ENCODE results near the gene MTX1.
A peak's percentile ranks its signal among the peaks of the same experiment; 100 is the strongest.
"Not testable (repeated sequence)": the region's sequence is repeated elsewhere in the genome, so short reads cannot be mapped to it uniquely, and the experiment has no call there.

The MTX1 gene

GRCh38 chr1:155189926-155190325 is 18.6 kb upstream of the MTX1 start:
- not testable (repeated sequence) for FAIRE-seq

- FAIRE-seq: no peak
These were observed 16.6 kb upstream of the MTX1 start for GRCh38 chr1:155191904-155192303.

GRCh38 chr1:155192346-155193274 is 15.9 kb upstream of the MTX1 start:
- no peak for FAIRE-seq

DNA sequence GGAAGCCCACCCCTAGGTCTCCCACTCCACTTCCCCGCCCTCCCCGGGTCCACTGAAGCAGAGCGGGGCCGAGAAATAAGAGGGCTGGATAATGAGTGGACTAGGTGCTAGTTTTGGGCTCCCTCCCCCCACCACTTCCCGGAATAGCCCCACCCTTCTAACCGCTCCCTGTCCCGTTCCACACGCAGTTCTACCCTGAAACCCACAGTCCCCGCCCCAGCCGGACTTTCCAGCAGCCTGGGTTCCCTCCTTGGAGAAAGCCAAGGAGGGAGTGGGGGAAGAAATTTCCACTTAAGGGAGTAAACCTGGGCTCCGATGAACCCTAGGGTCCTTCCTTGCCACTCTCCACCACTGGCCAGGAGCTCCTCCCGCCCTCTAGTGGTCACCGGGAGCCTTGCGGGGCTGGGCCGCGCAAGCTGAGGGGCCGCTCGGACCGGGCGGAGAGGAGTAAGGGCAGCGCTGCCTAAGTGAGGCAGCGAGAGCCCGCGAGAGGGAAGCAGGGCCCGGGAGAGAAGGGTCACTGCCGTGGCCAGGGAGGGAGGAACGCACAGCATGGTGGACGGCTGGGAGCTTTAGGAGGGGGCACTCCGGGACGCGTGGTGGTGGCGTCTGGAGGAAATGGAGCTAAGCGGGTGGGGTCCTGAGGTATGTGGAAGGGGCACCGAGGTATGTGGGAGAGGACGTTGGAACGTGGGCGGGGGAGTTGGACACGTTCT is 15.1 kb upstream of the MTX1 start:
- FAIRE-seq: peak; percentile 9

GRCh38 chr1:155193991-155194240 is 14.6 kb upstream of the MTX1 start:
- FAIRE-seq: not testable (repeated sequence)

- FAIRE-seq: no peak
These were observed 13.0 kb upstream of the MTX1 start for GRCh38 chr1:155195201-155196102.

- FAIRE-seq: no peak
These were observed 12.2 kb upstream of the MTX1 start for GRCh38 chr1:155196103-155196892.

GRCh38 chr1:155196893-155197638 is 11.4 kb upstream of the MTX1 start:
- no peak for FAIRE-seq

DNA sequence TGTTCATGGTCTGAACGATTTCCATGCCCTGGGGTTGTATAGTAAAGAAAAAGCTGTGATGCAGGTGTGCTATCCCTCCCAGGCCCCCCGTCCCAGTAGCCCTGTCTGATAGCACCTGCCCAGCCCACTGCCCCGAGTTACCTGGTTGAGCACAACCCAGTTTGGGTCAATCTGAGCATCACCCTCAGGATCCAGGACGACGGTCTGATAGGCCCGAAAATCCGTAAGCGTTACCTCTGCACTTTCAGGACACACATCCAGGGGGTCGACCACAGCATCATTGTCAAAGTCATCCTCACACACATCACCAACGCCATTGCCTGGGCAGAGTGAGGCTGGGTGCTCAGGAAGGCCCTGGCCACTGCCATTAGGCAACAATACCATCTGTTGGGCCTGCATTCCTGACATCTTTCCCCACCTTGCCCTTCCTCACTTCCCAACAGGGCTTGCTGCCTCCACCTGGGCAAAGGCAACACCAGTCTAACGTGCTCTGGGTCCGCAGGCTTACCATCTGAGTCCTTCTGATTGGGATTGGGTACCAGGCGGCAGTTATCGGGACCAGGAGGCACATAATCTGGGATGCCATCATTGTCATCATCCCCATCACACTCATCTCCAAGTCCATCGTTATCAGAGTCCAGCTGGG is 10.5 kb upstream of the MTX1 start:
- no peak for FAIRE-seq

DNA sequence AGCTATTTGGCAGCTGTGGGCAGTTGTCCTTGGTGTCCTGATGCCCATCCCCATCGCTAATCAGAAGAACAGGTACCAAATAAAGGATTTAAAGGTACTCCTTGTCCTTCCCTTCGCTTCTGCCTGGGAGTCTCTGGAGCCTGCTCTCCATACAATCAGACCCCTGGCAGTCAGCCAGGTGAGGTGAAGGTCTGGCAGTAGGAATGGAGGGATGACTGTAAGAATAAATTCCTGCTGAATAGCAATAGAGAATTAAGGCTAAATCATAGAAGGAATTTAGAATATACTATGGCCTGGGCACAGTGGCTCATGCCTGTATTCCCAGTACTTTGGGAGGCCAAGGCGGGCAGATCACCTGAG is 10.0 kb upstream of the MTX1 start:
- FAIRE-seq: no peak

DNA sequence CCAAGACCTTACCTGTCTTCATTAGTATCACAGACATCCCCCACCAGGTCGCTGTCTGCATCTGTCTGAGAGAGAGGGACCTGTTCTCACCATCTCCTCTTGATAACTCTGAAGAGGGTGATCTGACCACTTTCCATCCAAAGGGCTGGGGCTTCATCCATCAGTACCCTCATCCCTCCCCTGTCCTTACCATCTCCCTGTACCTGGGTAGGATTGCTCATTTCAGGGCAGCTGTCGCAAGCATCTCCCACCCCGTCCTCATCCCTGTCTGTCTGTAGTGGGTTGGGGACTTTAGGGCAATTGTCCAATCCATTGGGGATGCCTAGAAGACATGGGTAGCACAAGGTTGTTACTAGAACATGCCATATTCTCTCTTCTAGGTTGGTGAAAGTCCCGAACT is 8.7 kb upstream of the MTX1 start:
- FAIRE-seq: no peak

- no peak for FAIRE-seq
These were observed 7.6 kb upstream of the MTX1 start for GRCh38 chr1:155200920-155201319.

DNA sequence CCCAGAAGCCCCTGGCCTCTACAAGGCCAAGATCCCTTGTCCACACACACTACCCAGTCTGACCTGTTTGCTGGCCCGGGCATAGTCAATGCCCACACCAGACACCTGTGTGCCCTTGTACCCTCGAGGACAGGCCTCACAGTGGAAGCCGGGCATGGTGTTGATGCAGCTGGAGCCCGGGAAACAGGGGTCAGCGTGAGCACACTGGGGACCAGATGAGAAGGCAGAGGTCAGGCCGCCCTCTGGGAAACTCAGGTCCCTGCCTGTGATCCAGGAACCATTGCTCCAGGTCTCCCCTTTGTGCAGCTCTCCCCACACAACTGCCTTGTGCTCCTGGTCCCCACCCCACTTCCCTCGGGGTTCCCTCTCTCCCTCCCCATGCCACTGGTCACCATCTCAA is 6.3 kb upstream of the MTX1 start:
- no peak for FAIRE-seq

DNA sequence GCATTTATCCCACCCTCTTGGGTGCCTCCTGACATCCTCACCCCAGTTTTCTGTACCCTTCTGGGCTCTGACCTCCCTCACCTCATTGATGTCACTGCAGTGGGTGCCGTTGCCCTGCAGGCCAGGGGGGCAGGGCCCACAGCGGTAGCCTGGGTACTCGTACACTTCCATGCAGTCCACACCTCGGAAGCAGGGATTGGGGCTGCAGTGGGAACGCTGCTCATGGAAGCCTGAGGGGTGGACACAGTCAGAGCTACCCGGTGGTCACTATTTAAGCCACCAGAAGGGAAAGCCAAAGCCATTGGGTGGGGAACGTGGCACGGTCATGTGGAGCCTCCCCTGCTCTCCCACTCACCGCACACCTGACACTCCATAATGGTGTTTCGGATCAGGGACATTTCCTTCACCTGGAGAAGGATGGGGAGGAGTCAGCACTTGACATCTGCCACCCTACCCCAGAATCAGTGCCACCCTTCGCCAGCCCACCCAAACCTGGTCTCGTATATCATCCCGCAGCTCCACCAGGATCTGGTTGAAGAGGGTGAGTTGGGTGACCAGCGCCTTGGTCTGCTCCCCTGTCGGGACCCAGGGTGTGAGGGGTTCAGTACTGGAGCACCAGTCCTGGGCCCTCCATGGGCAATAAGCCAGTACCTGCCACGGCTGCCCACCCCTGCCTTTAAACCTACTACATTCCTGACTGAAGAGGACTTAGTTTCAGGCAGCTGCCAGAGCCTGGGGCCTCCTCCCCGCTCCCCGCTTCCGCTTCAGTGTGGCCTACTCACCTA is 5.6 kb upstream of the MTX1 start:
- no peak for FAIRE-seq

GRCh38 chr1:155205035-155205434 is 3.5 kb upstream of the MTX1 start:
- no peak for FAIRE-seq

DNA sequence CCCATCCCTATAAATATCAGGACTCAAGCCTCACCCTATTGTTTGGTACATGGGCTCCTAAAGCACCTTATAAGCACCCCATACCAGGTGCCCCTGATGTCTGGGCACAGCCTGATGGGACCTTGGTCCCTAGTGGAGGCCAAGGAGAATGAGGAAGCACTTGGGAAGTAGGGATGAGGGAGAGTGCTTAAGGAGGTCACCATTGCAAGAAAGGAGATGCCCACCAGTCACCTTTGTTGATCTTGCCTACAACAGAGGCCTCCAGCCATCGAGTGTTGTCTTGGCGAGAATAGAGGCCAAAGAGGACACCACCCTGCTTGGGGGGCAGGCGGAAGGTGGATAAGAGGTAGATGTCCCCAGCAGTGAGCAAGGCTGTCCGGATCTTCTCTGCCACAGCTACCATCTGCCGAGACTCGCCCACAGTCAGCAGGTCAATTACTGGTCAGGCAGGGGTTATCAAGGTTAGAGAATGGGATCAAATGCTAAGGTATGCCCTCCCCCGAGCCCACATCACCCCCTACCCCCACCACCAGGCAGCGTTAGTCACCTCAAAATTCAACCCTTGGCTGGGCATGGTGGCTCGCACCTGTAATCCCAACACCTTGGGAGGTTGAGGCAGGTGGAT is 2.4 kb upstream of the MTX1 start:
- FAIRE-seq: no peak

- no peak for FAIRE-seq
These were observed 1.3 kb upstream of the MTX1 start for GRCh38 chr1:155206891-155207805.

- no peak for FAIRE-seq
These were observed 522 bp upstream of the MTX1 start, which contains the start of gene THBS3 for GRCh38 chr1:155207806-155208540. Gene THBS3, minus strand, starts transcription at chr1:155207897. Its CDS starts 21 bp downstream, at chr1:155207876.
